ENCODE results near the gene OPTC.

The OPTC gene

GRCh38 chr1:203518541-203518940, 24.6 kb downstream of the OPTC start:
- no peak for DNase-seq

- no peak for DNase-seq
Observed at GRCh38 chr1:203519053-203519840, 25.3 kb downstream of the OPTC start.

GRCh38 chr1:203519896-203520295, 25.9 kb downstream of the OPTC start:
- DNase-seq: no peak

- no peak for DNase-seq
Observed at GRCh38 chr1:203520315-203520714, 26.4 kb downstream of the OPTC start.

- no peak for DNase-seq
Observed at GRCh38 chr1:203521074-203521794, 27.3 kb downstream of the OPTC start.

GRCh38 chr1:203521812-203522211, 27.9 kb downstream of the OPTC start:
- no peak for DNase-seq

- DNase-seq: no peak
Observed at GRCh38 chr1:203522237-203522636, 28.3 kb downstream of the OPTC start.

- no peak for DNase-seq
Observed at GRCh38 chr1:203523667-203524066, 29.7 kb downstream of the OPTC start.

- no peak for DNase-seq
Observed at GRCh38 chr1:203524152-203524551, 30.2 kb downstream of the OPTC start.

- no peak for DNase-seq
Observed at GRCh38 chr1:203524824-203525223, 30.9 kb downstream of the OPTC start.

- no peak for DNase-seq
Observed at GRCh38 chr1:203525685-203526084, 31.7 kb downstream of the OPTC start.

- DNase-seq: no peak
Observed at GRCh38 chr1:203526130-203526529, 32.2 kb downstream of the OPTC start.

- DNase-seq: no peak
Observed at GRCh38 chr1:203526572-203526971, 32.6 kb downstream of the OPTC start.

- no peak for DNase-seq
Observed at GRCh38 chr1:203527013-203527412, 33.1 kb downstream of the OPTC start.

GRCh38 chr1:203528063-203528462, 34.1 kb downstream of the OPTC start:
- DNase-seq: no peak

- DNase-seq: no peak
Observed at GRCh38 chr1:203528976-203529835, 35.3 kb downstream of the OPTC start.

GRCh38 chr1:203531063-203531462, 37.1 kb downstream of the OPTC start:
- DNase-seq: no peak

GRCh38 chr1:203534012-203534411, 40.1 kb downstream of the OPTC start:
- no peak for DNase-seq

- DNase-seq: no peak
Observed at GRCh38 chr1:203534526-203534925, 40.6 kb downstream of the OPTC start.

GRCh38 chr1:203536575-203536974, 42.6 kb downstream of the OPTC start:
- no peak for DNase-seq

GRCh38 chr1:203536980-203537455, 43.1 kb downstream of the OPTC start:
- no peak for DNase-seq

- DNase-seq: no peak
Observed at GRCh38 chr1:203537806-203538464, 44.0 kb downstream of the OPTC start.

GRCh38 chr1:203538726-203539125, 44.8 kb downstream of the OPTC start:
- no peak for DNase-seq

All from activated naive CD4-positive, alpha-beta T cell (primary cell).